WERI-Rb-1 (cell line): Measurements from ENCODE around the gene DTYMK.

ENCODE experiments used
- DNase-seq: peaks from one replicate; pipeline ENCODE4 v3.0.0-alpha.2; 2020
- H3K27ac ChIP-seq: fragments of 250-450 bp; sonication (Bioruptor Pico); 2 replicates; pipeline ENCODE4 v1.5.1; 2020; ENCODE audit warnings: mild to moderate bottlenecking, moderate library complexity
- H3K27me3 ChIP-seq: fragments of 250-450 bp; sonication (Bioruptor Pico); 2 replicates; pipeline ENCODE4 v1.5.1; 2021; ENCODE audit warnings: mild to moderate bottlenecking, low read depth, moderate library complexity; ENCODE audit not compliant: insufficient read depth, severe bottlenecking
- H3K36me3 ChIP-seq: fragments of 250-450 bp; sonication (Bioruptor Pico); 2 replicates; pipeline ENCODE4 v1.5.1; 2020; ENCODE audit warnings: mild to moderate bottlenecking, moderate library complexity
- H3K4me3 ChIP-seq: 2 replicates; pipeline ENCODE4 v1.5.1; 2011; ENCODE audit warnings: low read depth, mild to moderate bottlenecking, control low read depth, low read length
- H3K9me3 ChIP-seq: fragments of 250-450 bp; sonication (Bioruptor Pico); 2 replicates; pipeline ENCODE4 v1.5.1; 2021; ENCODE audit warnings: mild to moderate bottlenecking, moderate library complexity; ENCODE audit not compliant: severe bottlenecking
- TF ChIP-seq, protein P1 (sequence below): IDR thresholded peaks from 2 replicates; pipeline ENCODE4 v1.5.1; 2011; ENCODE audit warnings: low read depth, mild to moderate bottlenecking, control low read depth, inconsistent platforms, low read length

DTYMK gene

DNA sequence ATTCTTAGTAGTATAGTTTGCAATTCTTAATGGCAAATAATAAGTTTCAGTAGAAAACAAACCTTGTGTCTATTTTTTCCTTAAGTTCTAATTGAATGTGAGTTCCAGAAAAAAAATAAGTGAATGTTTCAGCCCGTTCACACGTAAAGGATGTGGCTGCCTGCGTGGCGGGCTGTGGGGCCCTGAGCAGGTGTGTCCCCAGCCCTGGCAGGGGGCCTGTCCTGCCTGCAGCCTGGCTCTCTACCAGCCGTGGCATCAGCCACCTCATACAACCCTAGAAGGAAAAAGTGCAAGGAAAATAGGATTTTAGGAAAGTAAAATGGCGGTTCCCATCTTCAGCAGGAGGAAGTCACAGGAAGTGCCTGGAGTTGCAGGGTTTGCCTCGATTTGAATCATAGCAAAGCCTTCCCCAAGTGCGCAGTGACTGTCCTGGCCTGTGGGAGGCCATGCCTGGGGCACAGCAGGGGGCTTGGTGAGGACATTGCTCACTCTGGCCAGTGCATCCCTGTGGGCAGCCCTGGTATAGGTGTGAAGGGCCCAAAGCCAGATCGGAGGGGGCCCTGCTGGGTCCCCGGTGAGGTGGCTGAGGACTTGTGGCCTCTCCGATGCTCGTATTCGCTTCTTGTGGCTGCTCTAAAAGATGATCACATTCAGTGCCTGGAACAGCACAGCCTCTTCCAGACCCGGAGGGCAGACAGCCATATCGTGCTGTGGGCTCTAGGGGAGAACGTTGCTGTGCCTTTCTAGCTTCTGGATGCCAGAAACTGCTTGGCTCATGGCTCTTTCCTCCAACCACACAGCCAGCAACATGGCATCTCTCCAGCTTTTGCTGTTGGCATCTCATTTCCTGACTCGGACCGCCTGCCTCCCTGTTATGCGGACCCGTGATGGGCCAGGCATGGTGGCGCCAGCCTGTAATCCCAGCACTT lies 12.6 kb downstream of the DTYMK start:
- H3K27ac ChIP-seq: no peak overlapping the region
- H3K4me3 ChIP-seq: no peak overlapping the region
- H3K36me3 ChIP-seq: peaks cover 77% of the 10 kb centered on the region
- H3K9me3 ChIP-seq: no peaks in the 10 kb centered on the region
- no peaks in the 10 kb centered on the region for H3K27me3 ChIP-seq
- TF ChIP-seq, protein P1, sequence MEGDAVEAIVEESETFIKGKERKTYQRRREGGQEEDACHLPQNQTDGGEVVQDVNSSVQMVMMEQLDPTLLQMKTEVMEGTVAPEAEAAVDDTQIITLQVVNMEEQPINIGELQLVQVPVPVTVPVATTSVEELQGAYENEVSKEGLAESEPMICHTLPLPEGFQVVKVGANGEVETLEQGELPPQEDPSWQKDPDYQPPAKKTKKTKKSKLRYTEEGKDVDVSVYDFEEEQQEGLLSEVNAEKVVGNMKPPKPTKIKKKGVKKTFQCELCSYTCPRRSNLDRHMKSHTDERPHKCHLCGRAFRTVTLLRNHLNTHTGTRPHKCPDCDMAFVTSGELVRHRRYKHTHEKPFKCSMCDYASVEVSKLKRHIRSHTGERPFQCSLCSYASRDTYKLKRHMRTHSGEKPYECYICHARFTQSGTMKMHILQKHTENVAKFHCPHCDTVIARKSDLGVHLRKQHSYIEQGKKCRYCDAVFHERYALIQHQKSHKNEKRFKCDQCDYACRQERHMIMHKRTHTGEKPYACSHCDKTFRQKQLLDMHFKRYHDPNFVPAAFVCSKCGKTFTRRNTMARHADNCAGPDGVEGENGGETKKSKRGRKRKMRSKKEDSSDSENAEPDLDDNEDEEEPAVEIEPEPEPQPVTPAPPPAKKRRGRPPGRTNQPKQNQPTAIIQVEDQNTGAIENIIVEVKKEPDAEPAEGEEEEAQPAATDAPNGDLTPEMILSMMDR: peak; percentile 42
- peak; percentile 55 for DNase-seq

DNA sequence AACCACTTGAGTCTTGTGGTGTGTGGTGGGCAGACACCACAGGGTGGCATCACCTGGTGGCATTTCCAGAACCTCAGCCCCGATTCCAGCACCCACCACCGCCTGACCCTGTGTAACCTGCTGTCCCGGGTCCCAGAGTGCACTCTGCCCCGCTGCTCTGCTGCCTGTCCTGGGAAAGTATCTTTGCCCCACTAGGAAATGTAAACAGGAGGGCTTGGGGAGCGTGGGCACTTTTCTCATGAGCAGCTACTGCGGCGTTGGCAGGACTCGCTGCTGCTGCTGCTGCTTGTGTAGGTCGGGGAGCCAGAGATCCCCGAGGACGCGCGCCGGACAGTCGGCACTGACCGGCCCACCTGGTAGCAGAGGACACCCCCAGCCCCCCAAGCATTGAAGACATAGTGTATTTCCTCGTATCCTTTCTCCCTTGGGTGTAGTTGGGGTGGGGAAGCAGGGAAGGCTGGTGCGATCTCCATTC lies 13.4 kb downstream of the DTYMK start:
- Histone ChIP-seq H3K36me3 (peaks cover 76% of the 10 kb centered on the region), H3K9me3 (no peaks in the 10 kb centered on the region), H3K27ac (no peak overlapping the region), H3K4me3 (no peak overlapping the region), H3K27me3 (no peaks in the 10 kb centered on the region)
- TF ChIP-seq, protein P1: no peak
- no peak for DNase-seq

DNA sequence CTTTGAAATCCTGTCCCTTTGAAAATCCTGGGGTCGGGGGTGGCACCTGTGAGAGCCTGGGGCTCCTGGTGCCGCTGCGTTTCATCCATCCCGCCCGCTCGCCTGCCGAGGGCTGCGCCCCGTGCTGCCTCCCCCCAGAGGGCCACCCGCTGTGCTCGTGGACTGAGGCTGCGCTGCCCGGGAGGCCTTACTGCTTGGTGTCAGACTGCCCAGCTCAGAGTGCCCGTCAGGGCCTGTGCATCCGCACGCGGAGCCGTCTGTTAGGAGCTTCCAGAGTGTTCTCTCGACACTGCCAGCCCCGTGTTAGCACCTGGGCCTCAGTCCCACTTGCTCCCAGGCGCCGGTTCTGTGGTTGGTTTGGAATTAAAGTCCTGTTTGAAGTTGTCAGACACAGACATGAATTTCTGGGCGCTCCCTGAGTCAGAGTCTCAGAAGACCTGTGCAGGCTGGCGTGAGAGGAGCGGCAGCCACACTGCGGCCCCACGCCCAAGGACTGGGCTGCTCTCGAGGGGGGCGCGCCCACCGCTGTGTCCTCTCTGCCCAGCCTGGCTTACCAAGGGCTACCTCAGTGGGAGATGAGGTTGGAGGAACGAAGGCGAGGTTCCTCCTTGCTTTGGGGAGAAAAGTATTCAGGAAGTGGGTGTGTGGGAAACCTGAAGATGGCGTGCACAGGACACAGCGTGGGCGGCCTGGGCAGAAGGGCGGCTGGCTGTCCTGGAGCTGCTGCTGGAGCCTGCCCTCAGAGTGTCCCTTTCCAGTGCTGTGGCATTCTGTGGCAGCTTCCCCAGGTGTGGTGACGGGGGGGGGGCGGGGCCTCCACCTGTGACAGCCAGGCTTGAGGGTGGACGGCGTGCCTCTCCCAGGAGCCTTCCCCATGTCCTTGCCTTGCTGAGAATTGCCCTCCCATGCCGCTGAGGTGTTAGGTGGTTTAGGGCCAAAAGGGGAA lies 14.1 kb downstream of the DTYMK start:
- TF ChIP-seq, protein P1: no peak
- no peak overlapping the region for H3K27ac ChIP-seq
- peaks cover 76% of the 10 kb centered on the region for H3K36me3 ChIP-seq
- H3K27me3 ChIP-seq: no peaks in the 10 kb centered on the region
- H3K9me3 ChIP-seq: no peaks in the 10 kb centered on the region
- H3K4me3 ChIP-seq: no peak overlapping the region
- DNase-seq: no peak

DNA sequence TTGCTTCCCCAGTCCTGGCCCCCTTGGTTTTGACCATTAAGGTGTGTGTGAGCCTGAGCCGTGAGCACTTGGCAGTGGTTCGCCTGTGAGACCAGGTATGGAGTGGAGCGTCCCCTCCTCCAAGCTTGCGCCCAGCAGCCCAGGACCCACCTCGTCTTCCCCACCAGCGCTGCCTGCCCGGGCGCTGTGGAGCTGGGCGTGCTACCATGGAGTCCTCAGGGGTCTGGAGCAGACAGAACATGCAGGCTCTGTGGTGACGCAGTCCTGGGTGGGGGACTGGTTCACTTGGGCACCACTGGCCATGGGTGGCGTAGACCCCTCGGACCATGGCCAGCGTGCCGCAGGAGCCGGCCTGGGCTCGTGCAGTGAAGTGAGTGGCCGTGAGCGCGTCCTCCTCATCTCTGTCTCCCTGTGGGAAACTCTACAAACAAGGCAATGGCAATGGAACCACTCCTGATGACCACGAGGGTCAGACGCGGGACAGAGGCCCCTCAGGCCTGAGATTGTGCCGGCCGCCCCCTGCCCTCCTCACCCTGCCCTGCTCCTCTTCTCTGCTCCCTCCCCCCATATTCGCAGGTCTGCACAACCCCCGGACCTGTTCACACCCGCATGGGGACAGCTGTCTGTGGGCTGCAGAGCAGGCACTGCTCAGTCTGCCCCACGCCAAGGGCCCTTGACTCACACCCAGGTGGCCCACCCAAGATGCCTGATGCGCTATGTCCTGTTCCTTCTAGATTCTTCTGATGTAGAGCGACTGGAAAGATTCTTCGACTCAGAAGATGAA lies 15.0 kb downstream of the DTYMK start:
- H3K9me3 ChIP-seq: no peaks in the 10 kb centered on the region
- H3K36me3 ChIP-seq: peaks cover 76% of the 10 kb centered on the region

More for the DNA sequence above, 15.0 kb downstream of the DTYMK start:
- DNase-seq: no peak
- no peaks in the 10 kb centered on the region for H3K27me3 ChIP-seq
- TF ChIP-seq, protein P1: no peak
- no peak overlapping the region for H3K27ac ChIP-seq
- no peak overlapping the region for H3K4me3 ChIP-seq
